ENCODE results near the gene TTC7B.

Gene TTC7B

DNA sequence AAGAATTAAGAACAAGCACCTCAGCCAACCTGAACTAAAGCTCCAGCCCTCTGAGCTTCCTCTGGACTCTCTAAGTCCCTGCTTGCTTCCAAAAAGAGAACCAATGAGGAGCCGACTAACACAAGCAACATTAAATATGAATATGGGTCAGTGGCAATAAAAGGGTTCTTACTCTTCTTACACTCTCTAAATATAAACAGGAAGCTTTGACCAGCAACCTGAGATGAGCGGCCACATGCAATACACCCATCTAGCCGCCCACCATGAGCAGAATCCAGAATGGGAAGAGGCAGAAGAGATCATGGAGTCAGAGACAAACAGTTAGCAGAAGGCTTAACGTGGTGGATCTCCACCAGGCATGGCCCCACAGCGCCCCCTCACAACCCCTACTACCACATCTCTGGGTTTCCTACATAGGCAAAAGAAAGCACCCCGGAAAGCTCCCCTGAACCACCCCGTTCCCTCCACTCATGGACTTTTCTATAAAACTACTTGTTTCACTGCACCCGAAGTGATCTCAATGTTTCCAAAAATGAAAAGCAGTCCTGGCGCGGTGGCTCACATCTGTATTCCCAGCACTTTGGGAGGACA, 59.4 kb downstream of the TTC7B start:
- in situ Hi-C loops (cut with HindIII; ENCODE audit: low pct_ligation_motif_present, low pct_unique_long_range_greater_than_20kb, low sequenced_read_pairs), result no loop called here
- DNase-seq, result no peak

DNA sequence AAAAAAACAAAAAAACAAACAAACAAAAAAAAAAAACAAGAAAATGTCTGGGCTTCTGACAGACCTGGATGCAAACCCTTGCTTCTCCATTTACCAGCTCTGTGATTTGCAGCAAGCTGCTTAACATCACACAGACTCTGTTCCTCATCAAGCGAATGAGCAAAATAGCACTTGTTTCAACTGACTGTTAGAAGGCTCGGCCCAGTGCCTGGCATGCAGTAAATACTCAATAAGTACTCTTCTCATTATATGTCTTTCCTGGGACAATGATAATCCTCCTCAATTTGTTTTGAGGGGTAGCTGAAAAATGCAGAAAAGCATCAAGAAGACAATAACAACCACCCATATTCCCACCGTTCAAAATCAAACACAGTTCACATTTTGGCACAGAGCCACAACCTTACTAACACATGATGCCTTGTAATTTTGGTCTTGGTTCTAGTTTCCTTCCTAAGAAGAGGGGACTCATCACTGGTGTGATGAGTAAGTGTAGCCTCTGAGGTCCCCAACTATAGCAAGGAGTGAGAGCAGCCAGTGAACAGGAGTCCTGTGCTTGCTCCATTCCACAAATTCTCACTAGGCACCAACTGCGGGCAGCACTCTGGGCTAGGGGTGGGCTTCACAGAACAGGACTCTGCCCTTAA, 60.4 kb downstream of the TTC7B start:
- no peak for DNase-seq
- in situ Hi-C loops (cut with HindIII; ENCODE audit: low pct_ligation_motif_present, low pct_unique_long_range_greater_than_20kb, low sequenced_read_pairs), result no loop called here

DNA sequence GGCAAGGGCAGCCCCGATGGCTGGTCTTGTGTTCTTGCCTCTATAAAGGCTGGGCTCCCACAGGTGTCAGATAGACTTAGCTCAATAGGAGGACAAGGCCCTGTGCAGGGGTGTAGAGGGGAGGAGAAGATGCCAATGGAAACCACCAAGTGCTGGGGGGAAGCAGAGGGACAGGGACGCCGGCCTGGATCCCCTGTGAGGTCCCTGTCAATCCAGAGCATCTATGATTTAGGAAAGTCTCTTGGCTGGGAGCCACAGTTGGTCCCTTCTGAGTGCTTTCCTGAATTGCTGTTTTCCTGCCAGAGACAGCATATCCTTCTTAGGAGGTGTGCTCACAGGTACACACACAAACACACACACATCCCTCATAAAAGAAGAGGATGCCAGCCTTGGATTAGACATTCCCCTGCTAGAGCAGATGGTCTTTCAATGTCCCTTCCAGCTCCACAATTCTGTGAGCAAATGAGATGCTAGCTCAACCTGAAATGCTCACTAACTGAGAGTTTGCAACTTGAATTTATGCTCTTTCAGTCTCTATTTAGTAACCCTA, 62.7 kb downstream of the TTC7B start:
- in situ Hi-C loops (cut with HindIII; ENCODE audit: low pct_ligation_motif_present, low pct_unique_long_range_greater_than_20kb, low sequenced_read_pairs), result no loop called here
- DNase-seq, result no peak

DNA sequence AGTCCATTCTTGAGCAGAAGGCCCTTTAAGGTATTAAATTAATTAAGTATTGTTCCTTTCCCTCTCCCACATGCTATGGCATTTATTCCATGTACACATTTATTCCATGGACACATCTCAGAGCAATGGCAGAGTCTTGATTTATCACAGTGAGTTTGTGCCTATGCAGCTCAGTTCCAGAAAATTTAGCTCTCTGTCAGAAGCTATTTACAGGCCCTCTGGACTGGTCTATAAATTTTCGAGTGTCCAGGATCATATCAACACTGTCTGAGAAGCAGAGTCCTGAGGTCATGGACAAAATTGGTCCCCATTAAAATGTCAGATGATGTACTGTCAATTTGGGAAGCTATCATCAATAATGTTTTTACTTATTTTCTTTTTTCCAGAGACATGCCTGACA, 65.5 kb downstream of the TTC7B start:
- in situ Hi-C loops (cut with HindIII; ENCODE audit: low pct_ligation_motif_present, low pct_unique_long_range_greater_than_20kb, low sequenced_read_pairs), result no loop called here
- DNase-seq, result no peak

DNA sequence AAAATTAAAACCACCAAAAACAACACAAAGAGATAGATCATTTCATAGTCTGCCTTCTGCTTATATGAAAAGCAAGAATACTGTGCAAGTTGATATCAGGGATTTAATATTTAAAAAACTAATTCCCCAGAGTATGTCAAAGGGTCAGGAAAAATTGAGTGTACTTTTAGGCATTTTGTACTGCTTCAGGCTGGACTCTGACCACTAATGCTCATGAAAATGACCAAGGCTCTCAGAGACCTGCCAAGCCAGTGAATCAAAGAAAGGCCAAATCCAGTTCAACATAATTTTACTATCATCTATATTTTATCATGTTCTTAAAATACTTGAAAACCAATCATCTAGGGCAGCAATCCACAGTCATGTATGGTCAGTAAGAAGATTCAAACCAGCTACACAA, 66.0 kb downstream of the TTC7B start:
- DNase-seq, result no peak
- in situ Hi-C loops (cut with HindIII; ENCODE audit: low pct_ligation_motif_present, low pct_unique_long_range_greater_than_20kb, low sequenced_read_pairs), result no loop called here

DNA sequence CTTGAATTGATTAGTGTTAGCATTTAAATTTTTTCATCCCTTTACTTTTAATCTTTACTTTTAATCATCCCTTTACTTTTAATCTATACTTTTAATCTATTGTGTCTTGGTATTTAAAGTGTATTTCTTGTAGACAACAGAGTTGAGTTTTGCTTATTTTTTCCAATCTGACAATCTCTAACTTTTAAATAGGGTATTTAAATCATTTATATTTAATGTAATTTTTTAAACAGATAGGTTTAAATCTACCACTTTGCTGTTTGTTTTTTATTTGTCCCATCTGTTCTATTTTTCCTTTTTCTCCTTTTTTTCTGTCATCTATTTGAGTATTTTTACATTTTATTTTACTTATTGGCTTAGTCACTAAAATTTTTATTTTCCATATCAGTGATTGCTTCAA, 68.3 kb downstream of the TTC7B start:
- DNase-seq, result no peak
- in situ Hi-C loops (cut with HindIII; ENCODE audit: low pct_ligation_motif_present, low pct_unique_long_range_greater_than_20kb, low sequenced_read_pairs), result no loop called here

DNA sequence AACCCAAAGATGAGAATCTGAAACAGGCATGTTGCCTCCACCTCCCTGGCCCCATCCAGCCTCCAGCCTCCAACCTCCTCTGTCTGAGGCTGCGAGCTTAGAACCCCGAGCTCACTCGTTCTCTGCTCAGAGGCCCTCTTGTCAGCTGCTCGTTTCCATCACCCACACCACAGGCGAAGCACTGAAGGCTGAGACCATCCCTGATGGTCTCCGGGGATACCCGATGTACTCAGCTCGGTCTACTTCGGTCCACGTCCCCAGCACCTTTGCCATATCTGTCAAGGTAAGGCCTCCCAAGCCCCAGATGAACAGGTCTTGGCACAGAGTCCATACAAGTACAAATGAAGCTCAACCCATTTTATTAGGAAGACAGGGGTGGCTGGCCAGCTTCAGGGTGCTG, 72.4 kb downstream of the TTC7B start:
- in situ Hi-C loops (cut with HindIII; ENCODE audit: low pct_ligation_motif_present, low pct_unique_long_range_greater_than_20kb, low sequenced_read_pairs), result no loop called here
- no peak for DNase-seq

DNA sequence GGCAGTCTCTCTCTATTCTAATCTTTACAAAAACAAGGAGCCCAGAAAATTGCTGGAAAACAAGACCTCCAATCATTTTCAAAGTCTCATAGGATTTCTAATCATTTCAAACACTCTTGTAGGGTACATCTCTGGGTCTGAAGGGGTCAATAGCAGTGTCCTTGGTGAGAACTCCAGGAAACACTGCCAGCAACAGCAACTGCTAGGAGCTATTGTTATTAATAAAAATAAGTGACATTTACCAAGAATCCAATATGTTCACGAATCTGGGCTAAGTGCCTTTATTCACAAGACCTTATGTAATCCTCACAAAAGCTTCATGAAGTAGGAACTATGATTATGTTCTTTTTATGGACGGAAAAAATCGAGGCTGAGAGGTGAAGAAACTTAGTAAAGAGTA, 72.8 kb downstream of the TTC7B start:
- DNase-seq, result no peak
- in situ Hi-C loops (cut with HindIII; ENCODE audit: low pct_ligation_motif_present, low pct_unique_long_range_greater_than_20kb, low sequenced_read_pairs), result no loop called here

DNA sequence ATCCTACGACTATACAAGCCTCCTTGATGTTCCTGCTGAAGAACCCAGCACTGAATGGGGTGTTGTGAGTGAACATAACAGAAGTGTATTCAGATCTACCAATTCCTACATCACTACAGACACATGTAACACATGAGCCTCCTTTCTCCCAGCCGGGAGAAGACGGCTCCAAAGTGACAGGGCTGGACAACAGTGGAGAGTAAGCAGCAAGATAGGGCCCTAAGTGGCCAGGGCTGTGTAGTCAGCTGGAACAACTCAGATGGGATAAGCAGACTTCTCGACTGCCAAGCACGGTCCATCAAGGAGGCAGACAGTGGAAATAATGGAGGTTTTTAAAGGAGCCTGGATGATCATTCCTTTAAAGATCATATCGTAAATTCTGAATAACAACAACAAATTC, 73.5 kb downstream of the TTC7B start:
- in situ Hi-C loops (cut with HindIII; ENCODE audit: low pct_ligation_motif_present, low pct_unique_long_range_greater_than_20kb, low sequenced_read_pairs), result no loop called here
- no peak for DNase-seq

DNA sequence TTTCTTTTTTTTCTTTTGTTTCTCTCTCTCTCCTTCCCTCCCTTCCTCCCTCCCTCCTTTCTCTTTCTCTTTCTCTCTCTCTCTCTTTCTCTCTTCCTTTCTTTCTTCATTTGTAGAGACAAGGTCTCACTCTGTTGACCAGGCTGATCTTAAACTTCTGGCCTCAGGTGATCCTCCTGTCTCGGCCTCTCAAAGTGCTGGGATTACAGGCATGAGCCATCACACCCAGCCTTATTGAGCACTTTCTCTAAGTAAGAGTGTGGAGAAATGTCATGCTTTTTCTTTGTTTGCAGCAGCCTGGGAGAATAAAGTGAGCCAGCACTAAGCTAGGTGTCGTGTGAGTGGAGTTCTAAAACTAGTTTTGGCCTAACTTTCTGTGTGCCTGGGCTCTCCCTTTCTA, 74.0 kb downstream of the TTC7B start:
- in situ Hi-C loops (cut with HindIII; ENCODE audit: low pct_ligation_motif_present, low pct_unique_long_range_greater_than_20kb, low sequenced_read_pairs), result no loop called here
- no peak for DNase-seq

DNA sequence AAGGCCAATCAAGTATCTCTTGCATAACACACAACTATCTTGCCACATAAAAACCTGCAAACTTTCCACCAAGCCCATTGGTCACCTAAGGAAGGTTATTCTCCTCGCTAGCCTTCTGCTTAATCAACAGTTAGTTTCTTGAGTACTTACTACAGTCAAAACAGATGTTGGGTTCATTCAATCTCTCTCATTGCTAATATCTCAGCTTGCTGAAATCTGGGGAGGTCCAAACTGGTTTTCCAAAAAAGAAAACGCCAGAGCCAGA, 74.6 kb downstream of the TTC7B start:
- in situ Hi-C loops (cut with HindIII; ENCODE audit: low pct_ligation_motif_present, low pct_unique_long_range_greater_than_20kb, low sequenced_read_pairs), result no loop called here
- DNase-seq, result no peak

DNA sequence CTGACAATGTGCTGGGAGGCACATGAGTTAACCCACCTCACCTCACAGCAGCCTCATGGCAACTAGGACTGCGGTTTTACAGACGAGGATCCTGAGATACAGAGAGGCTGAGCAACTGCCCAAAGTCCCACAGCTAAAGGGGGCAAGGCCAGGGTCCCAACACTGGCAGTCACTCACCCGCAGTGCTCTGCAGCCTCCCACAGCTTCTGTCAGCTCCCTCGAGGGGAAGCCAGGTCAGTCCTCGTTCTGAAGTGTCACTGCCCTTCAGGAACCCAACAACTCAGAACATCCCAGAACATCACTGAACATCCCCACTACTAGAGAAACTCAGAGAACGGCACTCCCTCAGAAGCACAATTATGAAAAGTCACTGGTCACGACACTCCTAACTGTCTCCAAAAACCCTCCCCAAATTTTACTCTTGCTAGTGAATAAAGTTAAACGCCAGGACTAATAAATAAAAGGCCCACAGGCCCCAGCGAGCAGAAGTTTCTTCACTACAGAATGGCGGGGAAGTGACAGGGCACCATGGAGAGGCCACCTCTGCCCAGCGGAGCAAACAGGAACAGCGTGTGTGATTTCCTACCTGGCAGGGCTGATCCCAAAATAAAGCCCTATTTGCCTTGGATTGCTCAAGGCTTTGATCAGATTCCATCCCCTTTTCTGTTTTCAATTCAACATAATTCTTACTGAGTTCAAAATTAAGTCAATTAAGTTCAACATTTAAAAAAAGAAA, 75.1 kb downstream of the TTC7B start:
- in situ Hi-C loops (cut with HindIII; ENCODE audit: low pct_ligation_motif_present, low pct_unique_long_range_greater_than_20kb, low sequenced_read_pairs), result no loop called here
- no peak for DNase-seq

DNA sequence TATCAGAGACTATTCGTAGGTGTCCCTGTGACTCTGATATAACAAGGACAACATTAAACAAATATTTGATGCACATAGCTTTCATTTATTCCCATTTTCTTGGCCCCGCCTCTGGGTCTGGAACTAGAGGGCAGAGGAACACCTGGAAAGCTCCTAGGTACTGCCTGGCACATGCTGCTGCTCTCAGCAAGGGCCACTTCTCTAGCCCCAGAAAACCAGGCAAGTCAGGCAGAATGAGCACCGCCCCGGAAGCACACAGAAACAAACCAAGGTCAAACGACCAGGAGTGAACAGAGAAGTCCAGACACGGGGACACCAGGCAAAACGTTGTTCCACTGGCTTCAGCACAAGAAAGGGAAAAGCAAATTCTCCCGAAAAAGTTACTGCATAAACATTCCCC, 76.1 kb downstream of the TTC7B start:
- in situ Hi-C loops (cut with HindIII; ENCODE audit: low pct_ligation_motif_present, low pct_unique_long_range_greater_than_20kb, low sequenced_read_pairs), result no loop called here
- no peak for DNase-seq

DNA sequence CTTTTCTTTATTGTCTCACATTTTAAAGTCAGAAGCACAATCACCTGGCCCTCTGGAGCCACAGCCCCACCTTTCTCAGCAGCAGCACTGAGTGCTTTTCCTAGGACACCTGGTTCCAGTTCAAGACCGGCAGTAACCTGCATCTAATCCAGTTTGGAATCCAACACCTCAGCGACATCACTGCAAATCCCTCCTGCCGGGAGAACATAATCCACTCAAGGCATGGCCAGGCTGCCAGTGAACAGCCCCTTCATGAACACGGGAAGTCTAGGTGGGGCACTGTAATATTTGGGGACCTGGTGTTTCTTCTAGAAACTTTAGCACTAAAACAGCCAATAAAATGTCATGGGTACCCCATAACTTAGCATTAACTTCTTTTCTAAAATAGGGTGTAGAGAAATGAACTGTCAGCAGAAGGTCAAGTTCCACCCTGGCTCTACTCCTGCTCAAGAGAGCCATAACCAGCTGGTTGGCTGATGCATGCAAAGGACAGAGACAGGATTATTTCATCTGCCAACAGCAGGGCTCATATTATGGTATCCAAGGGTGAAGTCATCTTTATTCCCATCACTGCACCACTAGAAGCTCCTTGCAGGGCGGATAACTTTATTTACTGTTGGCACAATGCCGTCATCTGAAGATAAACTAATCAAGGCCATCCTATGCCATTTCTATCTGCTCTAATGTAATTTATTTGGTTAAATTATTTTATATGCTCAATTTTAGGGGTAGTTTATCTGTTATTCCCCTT, 76.7 kb downstream of the TTC7B start:
- in situ Hi-C loops (cut with HindIII; ENCODE audit: low pct_ligation_motif_present, low pct_unique_long_range_greater_than_20kb, low sequenced_read_pairs), result no loop called here
- DNase-seq, result no peak

DNA sequence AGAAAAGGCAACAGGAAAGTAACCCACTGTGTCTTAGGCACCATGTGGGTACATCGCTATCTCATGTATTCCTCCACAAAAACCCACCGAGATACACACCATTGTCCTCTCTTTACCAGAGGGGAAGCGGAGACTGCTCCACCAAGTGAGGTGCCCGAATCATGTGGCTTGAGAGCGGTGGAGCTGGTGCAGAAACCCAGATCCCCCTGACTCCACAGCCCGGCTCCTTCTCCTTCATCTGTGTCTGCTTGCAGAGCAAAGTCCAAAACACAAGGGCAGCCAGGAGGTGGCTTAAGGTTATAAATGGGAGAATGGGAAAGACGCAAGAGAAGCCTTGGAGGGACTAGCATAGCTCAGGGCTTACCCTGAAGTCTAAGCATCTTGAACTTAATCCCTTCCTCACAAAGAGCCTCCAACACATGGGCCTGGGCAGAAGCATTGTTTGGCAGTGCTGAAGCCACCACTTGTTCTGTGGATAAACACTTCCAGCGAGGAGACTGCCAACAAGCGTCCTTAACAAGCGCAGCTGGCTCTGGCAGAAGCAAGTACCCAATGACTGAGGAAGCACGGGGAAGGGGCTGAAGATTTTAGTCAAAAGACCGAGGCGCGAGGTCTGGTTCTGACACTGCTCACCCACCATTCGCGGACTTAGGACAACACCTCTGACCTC, 83.0 kb downstream of the TTC7B start:
- in situ Hi-C loops (cut with HindIII; ENCODE audit: low pct_ligation_motif_present, low pct_unique_long_range_greater_than_20kb, low sequenced_read_pairs), result no loop called here
- DNase-seq, result no peak

DNA sequence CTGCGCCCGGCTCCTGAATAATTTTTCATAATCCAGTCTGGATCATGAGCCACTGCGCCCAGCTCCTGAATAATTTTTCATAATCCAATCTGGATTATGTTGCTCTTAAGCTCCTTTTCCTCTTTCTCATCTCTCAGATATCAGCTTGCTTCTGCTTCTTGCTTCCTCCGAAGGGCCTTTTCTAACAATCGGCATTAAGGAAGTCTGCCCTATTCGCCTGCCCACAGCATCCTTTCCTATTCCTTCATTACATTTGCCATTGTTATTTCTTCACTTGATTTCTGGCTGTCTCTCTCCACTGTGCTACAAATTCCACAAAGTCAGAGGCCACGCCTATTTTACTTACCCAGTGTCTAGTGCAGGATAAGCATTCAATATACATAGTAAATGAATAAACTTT, 83.5 kb downstream of the TTC7B start:
- in situ Hi-C loops (cut with HindIII; ENCODE audit: low pct_ligation_motif_present, low pct_unique_long_range_greater_than_20kb, low sequenced_read_pairs), result no loop called here
- no peak for DNase-seq

DNA sequence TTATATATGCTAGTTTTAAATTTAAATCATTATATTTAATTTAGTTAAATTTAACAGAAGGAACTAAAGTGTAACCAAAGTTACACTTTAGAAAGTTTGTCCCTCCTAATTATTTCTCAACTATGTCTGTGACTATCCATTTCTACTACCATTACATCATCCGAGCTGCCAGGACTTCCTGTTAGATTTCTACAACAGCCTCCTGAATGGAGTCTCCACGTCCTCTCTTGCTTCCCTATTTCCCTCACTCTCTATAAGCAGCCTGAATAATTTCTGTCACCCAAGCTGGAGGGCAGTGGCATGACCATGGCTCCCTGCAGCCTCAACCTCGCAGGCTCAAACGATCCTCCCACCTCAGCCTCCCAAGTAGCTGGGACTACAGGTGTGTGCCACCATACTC, 84.1 kb downstream of the TTC7B start:
- no peak for DNase-seq
- in situ Hi-C loops (cut with HindIII; ENCODE audit: low pct_ligation_motif_present, low pct_unique_long_range_greater_than_20kb, low sequenced_read_pairs), result no loop called here

DNA sequence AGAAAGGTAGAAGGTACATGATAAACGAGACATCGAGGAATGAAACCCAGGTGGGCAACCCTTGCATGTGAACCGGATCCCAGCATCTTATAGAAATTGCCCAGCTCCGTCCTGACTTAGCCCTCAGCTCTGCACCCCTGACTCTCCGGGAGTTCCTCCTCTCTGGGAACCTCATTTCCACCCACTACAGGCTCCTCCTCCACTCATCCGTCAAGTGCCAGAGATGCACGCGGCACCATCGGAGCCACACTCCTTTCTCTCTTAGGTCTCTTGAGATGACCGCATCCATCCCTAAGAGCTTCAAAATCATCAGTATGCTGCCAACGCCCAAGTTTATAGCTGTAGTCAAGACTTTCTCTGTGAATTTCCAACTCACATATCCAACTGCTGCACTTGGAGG, 84.7 kb downstream of the TTC7B start:
- in situ Hi-C loops (cut with HindIII; ENCODE audit: low pct_ligation_motif_present, low pct_unique_long_range_greater_than_20kb, low sequenced_read_pairs), result no loop called here

DNA sequence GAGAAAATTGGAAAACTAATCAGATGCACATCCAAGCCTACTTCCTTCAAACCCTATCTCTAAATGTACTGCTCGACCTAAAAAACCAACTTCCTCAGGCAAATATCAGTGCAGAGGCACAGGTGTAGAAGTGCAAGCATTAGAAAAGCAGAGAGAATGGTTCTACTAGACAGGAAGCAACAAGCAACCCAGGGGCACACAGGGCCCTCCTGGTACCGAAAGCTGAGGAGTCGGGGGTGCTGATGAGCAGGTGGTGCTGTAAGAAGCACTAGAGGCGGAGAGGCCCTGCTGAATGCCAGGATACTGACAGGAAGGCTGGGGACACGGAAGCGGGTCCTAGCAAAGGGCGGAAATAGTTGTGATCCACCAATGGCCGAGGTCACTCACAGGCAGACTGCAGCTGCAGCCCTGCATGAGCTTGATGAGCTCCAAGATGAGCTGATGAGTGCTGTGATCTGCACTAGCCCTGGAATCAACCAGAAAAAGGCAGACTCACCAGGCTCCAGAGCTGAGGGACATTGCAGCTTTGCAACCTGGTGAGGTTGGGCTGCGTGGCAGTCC, 85.9 kb downstream of the TTC7B start:
- in situ Hi-C loops (cut with HindIII; ENCODE audit: low pct_ligation_motif_present, low pct_unique_long_range_greater_than_20kb, low sequenced_read_pairs), result no loop called here
- no peak for DNase-seq

More for the DNA sequence above, 84.7 kb downstream of the TTC7B start:
- no peak for DNase-seq
